ENCODE data around the gene NLGN4X. TPM values are rescaled to one million over a fixed set of nuclear protein-coding genes. Genes with fewer than 3 reads are reported as not detected.

NLGN4X gene
- total RNA-seq, 2 experiments from 2014 or later, result not detected

DNA sequence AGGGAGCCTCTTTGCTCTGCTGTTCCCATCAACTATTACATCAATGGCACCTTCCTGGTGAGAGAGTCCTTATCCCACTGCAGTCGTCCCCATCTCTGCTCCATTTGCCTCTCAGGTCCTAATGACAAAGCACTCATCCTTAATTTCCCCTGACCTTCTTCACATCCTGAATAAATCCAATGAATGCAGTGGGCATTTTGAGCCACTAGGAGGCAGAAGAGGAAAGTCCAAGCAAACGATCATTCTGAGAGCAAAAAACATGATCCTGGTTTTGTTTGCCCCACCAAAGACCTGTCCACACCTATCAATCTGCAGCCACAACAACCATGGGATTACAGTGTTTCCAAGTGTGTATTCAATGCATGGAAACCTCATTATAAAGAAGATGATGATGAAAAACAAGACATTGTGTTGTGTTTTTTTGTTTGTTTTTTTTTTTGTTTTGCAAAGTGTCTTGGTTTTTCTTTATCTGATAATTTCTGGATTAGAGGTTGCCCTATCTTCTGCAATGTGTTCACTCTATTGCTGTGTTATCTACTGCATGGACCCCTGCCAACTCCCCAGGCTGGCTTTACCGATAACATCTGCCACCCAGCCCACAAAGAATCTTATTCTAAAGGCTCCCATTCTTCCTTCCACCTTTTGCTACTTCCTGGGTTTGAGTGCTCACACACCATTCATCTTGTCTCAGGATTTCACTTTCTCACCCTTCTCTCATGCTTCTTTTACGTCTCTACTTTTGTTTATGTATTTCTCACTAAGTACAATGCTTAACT is 207.2 kb downstream of the NLGN4X start:
- H3K9me3 Mint-ChIP-seq, result no peaks in the 10 kb centered on the region
- no peaks in the 10 kb centered on the region for H3K36me3 Mint-ChIP-seq
- DNase-seq (no peak), ATAC-seq (ENCODE audit: low read depth) (no peak)
- no peak overlapping the region for H3K27ac Mint-ChIP-seq
- H3K4me1 Mint-ChIP-seq, result no peaks in the 10 kb centered on the region
- POLR2A ChIA-PET, result no interaction called here
- no peaks in the 10 kb centered on the region for H3K27me3 Mint-ChIP-seq
- no peak overlapping the region for H3K4me3 Mint-ChIP-seq

DNA sequence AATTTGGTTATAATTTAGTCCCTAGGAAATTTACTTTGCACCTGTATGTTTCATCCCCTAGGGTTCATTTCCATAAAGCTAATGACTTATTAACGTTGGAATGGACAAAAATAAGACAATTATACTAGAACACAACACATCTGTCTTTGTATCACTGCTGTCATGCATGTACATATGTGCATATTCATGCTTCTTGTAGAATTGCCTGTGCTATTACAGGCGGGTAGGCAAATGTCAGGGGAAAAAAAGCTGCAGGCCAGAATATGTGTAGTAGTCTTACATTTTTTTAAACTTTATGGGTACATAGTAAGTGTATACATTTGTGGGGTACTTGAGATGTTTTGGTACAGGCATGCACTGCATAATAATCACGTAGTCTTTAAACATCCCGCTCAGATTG is 209.6 kb downstream of the NLGN4X start:
- Mint-ChIP-seq H3K4me3 (no peak overlapping the region), H3K9me3 (no peaks in the 10 kb centered on the region), H3K36me3 (no peaks in the 10 kb centered on the region), H3K4me1 (no peaks in the 10 kb centered on the region), H3K27me3 (no peaks in the 10 kb centered on the region), H3K27ac (no peak overlapping the region)
- no peak for ATAC-seq (ENCODE audit: low read depth)
- POLR2A ChIA-PET, result no interaction called here
- DNase-seq, result no peak

DNA sequence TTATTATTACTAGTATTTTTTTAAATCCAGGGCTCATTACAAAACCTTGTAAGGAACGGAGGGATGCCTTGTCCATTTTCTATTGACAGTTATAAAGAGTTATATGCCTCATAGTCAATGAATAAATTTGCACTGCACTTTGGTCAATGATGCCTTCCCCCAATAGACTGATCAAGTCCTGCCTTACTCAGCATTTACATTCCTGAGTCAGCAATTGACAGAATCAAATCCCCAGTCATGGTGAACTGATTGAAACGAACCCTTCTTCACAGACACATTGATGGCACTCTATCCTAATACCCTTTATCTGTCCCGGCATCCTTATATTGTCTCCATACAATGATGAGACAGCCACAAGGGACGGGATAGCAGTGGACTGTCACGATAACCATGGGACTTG is 213.2 kb downstream of the NLGN4X start:
- Mint-ChIP-seq H3K36me3 (no peaks in the 10 kb centered on the region), H3K4me1 (no peaks in the 10 kb centered on the region), H3K27me3 (no peaks in the 10 kb centered on the region), H3K9me3 (no peaks in the 10 kb centered on the region), H3K27ac (no peak overlapping the region), H3K4me3 (no peak overlapping the region)
- POLR2A ChIA-PET, result no interaction called here
- no peak for ATAC-seq (ENCODE audit: low read depth)
- DNase-seq, result no peak

DNA sequence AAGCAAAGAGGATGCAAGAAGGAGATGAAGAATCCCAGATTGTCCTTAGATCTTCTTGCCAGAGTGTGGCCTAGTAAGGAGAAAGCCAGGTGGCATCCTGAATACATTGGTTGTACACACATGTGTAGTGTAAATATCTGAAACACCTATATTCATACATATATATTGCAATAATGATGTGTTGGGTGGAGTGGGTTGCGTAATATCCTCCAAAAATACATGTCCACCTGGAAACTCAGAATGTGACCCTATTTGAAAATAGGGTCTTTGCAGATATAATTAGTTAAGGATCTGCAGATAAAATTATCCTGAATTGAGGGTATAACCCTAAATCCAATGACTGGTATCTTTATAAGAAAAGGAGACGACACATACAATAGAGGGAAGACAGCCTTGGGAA is 216.3 kb downstream of the NLGN4X start:
- POLR2A ChIA-PET, result no interaction called here
- ATAC-seq (ENCODE audit: low read depth) (no peak), DNase-seq (no peak)
- Mint-ChIP-seq H3K4me3 (no peak overlapping the region), H3K27ac (no peak overlapping the region), H3K36me3 (no peaks in the 10 kb centered on the region), H3K9me3 (no peaks in the 10 kb centered on the region), H3K4me1 (no peaks in the 10 kb centered on the region), H3K27me3 (no peaks in the 10 kb centered on the region)

DNA sequence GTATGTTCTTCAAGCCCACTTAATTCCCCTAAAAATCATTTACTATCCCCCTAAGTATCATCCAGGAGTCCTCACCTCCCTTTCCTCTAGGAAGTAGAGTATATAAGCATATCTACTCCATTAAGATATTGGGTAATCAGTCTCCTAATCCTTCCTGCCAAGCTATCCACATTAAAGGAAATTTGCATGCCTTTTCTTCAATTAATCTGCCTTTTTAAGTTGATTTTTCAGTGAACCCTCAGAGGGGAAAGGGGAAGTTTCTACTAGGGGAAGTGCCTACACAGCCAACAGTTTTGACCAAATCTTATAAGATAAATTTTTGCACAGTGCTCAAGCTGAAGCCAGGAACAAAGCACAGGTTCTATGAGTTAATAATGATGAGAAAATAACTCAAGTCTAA is 222.8 kb downstream of the NLGN4X start:
- DNase-seq (no peak), ATAC-seq (ENCODE audit: low read depth) (no peak)
- no peak overlapping the region for H3K4me3 Mint-ChIP-seq
- no peaks in the 10 kb centered on the region for H3K9me3 Mint-ChIP-seq
- H3K27ac Mint-ChIP-seq, result no peak overlapping the region
- POLR2A ChIA-PET, result no interaction called here
- no peaks in the 10 kb centered on the region for H3K4me1 Mint-ChIP-seq
- H3K27me3 Mint-ChIP-seq, result no peaks in the 10 kb centered on the region
- H3K36me3 Mint-ChIP-seq, result no peaks in the 10 kb centered on the region

DNA sequence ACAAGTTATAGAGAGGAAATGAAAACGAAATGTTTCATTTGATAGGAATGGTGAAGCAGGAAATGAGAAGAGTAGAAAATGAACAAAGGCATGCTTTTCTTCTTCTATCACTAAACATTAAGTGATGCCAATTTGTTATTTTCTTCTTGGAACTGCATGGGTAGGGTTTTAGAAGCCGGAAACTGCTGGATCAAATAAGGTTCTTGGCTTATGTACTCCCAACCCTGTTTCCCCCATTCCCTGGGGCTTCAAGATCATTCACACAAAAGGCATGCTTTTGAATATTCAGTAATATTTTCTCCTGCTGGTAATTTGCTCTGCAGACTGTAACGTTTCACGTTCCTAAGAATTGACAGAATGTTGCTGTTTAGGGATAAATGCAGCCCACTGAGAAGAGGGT is 224.1 kb downstream of the NLGN4X start:
- Mint-ChIP-seq H3K27me3 (no peaks in the 10 kb centered on the region), H3K27ac (no peak overlapping the region), H3K4me3 (no peak overlapping the region), H3K36me3 (no peaks in the 10 kb centered on the region), H3K9me3 (no peaks in the 10 kb centered on the region), H3K4me1 (no peaks in the 10 kb centered on the region)
- POLR2A ChIA-PET, result no interaction called here
- no peak for ATAC-seq (ENCODE audit: low read depth)
- no peak for DNase-seq

DNA sequence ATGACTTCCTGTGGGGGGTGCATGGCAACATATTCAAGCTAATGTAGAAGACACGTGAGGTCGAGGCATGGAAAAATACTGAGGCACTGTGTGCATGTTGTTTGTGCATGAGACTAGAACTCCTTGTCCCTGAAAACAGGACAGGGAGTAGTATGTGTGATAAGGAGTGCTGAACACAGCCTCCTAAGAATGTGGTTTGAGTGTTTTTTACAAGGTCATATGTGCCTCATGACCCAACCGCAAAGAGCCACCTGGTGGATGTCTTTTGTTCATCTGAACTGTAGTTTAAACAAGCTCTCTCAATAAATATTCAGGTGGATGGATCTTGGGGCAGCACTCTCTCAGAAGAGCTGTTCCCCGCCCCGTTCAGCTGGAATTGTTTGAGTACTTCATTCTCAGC is 226.6 kb downstream of the NLGN4X start:
- no peak for DNase-seq
- POLR2A ChIA-PET, result no interaction called here
- Mint-ChIP-seq H3K36me3 (no peaks in the 10 kb centered on the region), H3K9me3 (no peaks in the 10 kb centered on the region), H3K27ac (no peak overlapping the region), H3K4me3 (no peak overlapping the region), H3K4me1 (no peaks in the 10 kb centered on the region), H3K27me3 (no peaks in the 10 kb centered on the region)
- ATAC-seq (ENCODE audit: low read depth), result no peak

DNA sequence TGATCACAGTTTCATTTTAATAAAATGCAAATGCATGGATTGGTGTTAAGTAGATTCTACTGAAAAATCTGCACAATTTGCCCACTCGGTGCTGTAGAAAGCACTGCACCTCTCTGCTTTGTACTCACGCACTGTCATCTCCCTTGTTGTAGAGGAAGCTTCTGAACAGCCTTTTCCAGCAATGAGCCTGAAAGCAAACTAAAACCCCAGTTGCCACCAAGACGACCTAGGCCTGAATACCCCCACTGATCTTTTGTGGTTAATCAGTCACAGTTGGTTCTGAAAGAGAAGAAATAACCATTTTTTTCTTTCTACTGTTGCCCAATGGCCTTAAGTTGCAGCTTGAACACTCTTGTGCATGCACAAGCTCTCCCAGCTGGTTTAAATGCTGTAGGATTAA is 229.8 kb downstream of the NLGN4X start:
- DNase-seq, result no peak
- no peak overlapping the region for H3K4me3 Mint-ChIP-seq
- no peak for ATAC-seq (ENCODE audit: low read depth)
- H3K27ac Mint-ChIP-seq, result no peak overlapping the region
- no peaks in the 10 kb centered on the region for H3K36me3 Mint-ChIP-seq
- POLR2A ChIA-PET, result no interaction called here
- no peaks in the 10 kb centered on the region for H3K27me3 Mint-ChIP-seq
- H3K4me1 Mint-ChIP-seq, result no peaks in the 10 kb centered on the region
- no peaks in the 10 kb centered on the region for H3K9me3 Mint-ChIP-seq

DNA sequence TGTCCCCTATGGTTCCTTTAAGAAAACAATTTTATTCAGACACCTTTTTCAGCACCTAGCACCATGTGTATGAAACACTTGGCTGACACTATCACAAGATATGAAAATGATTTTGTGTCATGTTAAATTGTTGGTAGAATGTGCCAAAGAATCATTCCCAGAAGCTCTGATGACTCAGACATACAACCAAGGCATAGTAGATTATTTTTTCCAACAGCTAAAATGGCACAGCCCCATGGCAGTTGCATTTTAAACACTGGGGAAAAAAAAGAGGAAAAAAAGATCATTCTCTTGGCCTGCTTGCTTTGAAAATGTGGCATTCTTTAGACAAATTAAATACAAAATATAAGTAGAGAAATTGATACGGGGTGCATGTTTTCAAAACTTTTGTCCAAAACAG is 230.2 kb downstream of the NLGN4X start:
- DNase-seq, result no peak
- ATAC-seq (ENCODE audit: low read depth), result no peak
- no peak overlapping the region for H3K4me3 Mint-ChIP-seq
- no peak overlapping the region for H3K27ac Mint-ChIP-seq
- no peaks in the 10 kb centered on the region for H3K36me3 Mint-ChIP-seq
- no peaks in the 10 kb centered on the region for H3K9me3 Mint-ChIP-seq
- no peaks in the 10 kb centered on the region for H3K27me3 Mint-ChIP-seq
- POLR2A ChIA-PET, result no interaction called here
- no peaks in the 10 kb centered on the region for H3K4me1 Mint-ChIP-seq

DNA sequence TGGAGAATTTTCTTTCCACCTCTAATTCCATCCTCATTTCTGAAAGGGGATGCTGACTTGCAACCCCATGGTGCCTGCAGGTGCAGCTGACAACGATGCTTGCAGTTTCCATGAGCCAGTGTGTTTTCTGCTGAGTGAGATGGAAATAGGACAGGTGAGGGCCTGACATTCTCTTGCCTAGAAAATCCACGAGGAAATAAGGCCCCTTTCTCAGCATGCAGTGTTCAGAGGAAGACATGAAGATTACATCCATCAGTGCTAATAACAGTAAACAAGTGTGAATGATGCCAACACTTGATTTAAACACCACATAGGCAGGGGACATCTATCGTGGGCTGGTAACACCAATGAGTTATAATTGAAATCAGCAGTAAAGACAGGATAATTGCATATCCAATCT is 237.3 kb downstream of the NLGN4X start:
- ATAC-seq (ENCODE audit: low read depth) (no peak), DNase-seq (no peak)
- peaks cover 1% of the 10 kb centered on the region for H3K9me3 Mint-ChIP-seq
- H3K4me1 Mint-ChIP-seq, result no peaks in the 10 kb centered on the region
- no peak overlapping the region for H3K4me3 Mint-ChIP-seq
- no peaks in the 10 kb centered on the region for H3K27me3 Mint-ChIP-seq
- H3K36me3 Mint-ChIP-seq, result no peaks in the 10 kb centered on the region
- POLR2A ChIA-PET, result no interaction called here
- no peak overlapping the region for H3K27ac Mint-ChIP-seq

DNA sequence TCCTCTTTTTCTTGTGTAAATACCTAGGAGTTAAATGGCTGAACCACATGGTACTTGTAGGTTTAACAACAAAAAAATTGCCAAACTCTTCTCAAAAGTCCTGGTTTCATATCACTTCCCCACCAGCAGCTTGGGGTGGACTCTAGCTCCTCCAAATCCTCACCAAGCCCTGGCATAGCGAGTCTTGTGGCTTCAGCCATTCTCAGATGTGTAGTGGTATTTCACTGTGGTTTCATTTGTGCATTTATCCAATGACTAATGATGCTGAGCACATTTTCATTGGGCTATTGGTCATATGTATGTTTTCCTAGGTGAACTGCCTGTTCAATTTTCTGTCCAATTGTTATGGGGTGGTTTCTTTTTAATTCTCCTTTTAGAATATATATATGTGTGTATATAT is 249.3 kb downstream of the NLGN4X start:
- POLR2A ChIA-PET, result no interaction called here
- no peak overlapping the region for H3K27ac Mint-ChIP-seq
- no peaks in the 10 kb centered on the region for H3K36me3 Mint-ChIP-seq
- H3K4me1 Mint-ChIP-seq, result no peaks in the 10 kb centered on the region
- H3K27me3 Mint-ChIP-seq, result no peaks in the 10 kb centered on the region
- ATAC-seq (ENCODE audit: low read depth) (no peak), DNase-seq (no peak)
- no peaks in the 10 kb centered on the region for H3K9me3 Mint-ChIP-seq
- no peak overlapping the region for H3K4me3 Mint-ChIP-seq

DNA sequence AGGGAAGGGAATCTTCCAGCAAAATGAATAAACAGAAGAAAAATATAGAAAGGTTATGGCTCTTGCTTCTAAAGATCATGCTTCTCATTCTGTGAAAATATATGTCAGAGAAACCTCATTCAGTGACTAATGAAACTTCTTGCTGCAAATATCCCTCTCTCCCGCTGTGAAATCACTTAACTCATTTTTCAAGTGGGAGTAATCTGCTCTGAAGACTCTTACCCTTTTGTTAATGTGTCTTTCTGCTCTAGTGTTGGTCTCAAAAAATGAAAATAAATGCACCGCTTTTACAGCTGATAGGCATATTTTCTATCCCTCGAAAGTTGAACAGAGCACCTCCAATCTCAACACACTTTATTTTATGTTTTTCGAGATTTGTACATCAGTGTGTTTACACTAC is 252.3 kb downstream of the NLGN4X start:
- no peak overlapping the region for H3K4me3 Mint-ChIP-seq

DNA sequence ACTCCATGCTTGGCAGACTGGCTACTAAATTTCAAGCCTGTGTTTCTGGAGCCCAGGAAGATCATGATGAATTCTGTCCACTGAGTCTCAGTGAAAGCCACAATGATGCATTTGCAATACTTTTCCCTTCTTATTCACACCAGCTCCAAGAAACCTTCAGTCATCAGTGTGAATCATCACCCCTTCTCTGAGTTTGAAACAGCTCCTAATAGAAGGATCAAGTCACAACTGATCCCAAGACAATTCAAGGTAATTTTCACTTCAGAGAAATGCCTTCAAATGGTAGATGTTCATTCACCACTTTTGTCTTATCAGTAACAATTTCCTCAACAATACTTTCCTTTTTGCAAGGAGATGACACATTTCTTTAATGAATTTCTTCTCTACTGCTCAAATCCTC is 257.4 kb downstream of the NLGN4X start:
- Mint-ChIP-seq H3K4me3 (no peak overlapping the region), H3K9me3 (no peaks in the 10 kb centered on the region), H3K36me3 (no peaks in the 10 kb centered on the region), H3K27ac (no peak overlapping the region), H3K27me3 (no peaks in the 10 kb centered on the region), H3K4me1 (no peaks in the 10 kb centered on the region)
- no peak for ATAC-seq (ENCODE audit: low read depth)
- DNase-seq, result no peak
- POLR2A ChIA-PET, result no interaction called here

More for the DNA sequence above, 252.3 kb downstream of the NLGN4X start:
- H3K36me3 Mint-ChIP-seq, result no peaks in the 10 kb centered on the region
- POLR2A ChIA-PET, result no interaction called here
- no peaks in the 10 kb centered on the region for H3K4me1 Mint-ChIP-seq
- H3K27ac Mint-ChIP-seq, result no peak overlapping the region
- no peaks in the 10 kb centered on the region for H3K27me3 Mint-ChIP-seq
- no peaks in the 10 kb centered on the region for H3K9me3 Mint-ChIP-seq
- no peak for ATAC-seq (ENCODE audit: low read depth)
- no peak for DNase-seq

DNA sequence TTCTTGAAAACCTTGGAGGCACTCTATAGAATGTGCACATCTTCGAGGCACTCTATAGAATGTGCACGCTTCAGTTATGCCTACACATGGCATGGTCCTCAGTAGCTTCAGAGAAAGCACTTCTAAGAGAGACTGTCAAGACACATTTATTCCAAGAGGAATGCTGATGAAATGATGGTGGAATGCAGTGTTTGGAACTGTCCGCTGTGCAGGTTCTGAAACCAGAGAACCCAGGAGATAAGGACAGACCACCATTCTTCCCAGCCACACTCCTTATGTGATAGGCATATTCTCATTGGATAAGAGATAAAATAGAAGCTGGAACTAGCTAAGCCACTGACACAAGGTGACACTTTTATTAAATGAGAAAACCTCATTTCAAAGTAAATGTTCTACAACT is 263.3 kb downstream of the NLGN4X start:
- no peaks in the 10 kb centered on the region for H3K36me3 Mint-ChIP-seq
- no peaks in the 10 kb centered on the region for H3K27me3 Mint-ChIP-seq
- ATAC-seq (ENCODE audit: low read depth) (no peak), DNase-seq (no peak)
- H3K9me3 Mint-ChIP-seq, result no peaks in the 10 kb centered on the region
- no peak overlapping the region for H3K27ac Mint-ChIP-seq
- POLR2A ChIA-PET, result no interaction called here
- no peak overlapping the region for H3K4me3 Mint-ChIP-seq
- no peaks in the 10 kb centered on the region for H3K4me1 Mint-ChIP-seq

DNA sequence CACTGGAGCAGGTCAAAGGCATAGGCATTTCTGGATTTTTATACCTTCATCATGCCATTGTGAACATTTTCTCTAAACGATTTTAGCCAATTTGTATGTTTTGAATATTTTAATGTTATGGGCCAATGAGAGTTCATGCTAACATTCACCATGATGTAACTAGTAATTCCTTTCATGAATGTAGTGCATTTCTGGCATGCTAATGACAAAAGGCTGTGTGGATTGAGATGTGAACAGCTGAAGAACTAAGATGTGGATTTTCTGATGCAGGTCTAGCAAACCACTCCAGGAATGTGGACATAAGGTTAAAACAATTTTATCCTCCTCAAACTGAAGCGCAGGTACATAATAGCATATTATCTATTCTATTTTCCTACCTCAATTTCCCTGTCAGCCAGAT is 269.4 kb downstream of the NLGN4X start:
- H3K27ac Mint-ChIP-seq, result no peak overlapping the region
- POLR2A ChIA-PET, result no interaction called here
- no peak overlapping the region for H3K4me3 Mint-ChIP-seq
- DNase-seq (no peak), ATAC-seq (ENCODE audit: low read depth) (no peak)
- no peaks in the 10 kb centered on the region for H3K27me3 Mint-ChIP-seq
- no peaks in the 10 kb centered on the region for H3K9me3 Mint-ChIP-seq
- H3K36me3 Mint-ChIP-seq, result no peaks in the 10 kb centered on the region
- no peaks in the 10 kb centered on the region for H3K4me1 Mint-ChIP-seq
